T-helper 2 cell treated with Interferon-gamma antibody and Interleukin-4, amounts not matched to agents 5 μg/mL and 100 μg/mL, for 36 hours (primary cell): ENCODE results near the gene ADCY5.

Source experiments
- DNase-seq: peaks from one replicate; pipeline ENCODE4 v3.0.0; 2021; ENCODE audit warnings: low spot score
- H3K27ac Mint-ChIP-seq: one replicate; pipeline ENCODE4 v1.8.0; 2021; ENCODE audit warnings: mild to moderate bottlenecking, mixed read lengths
- H3K27me3 Mint-ChIP-seq: one replicate; pipeline ENCODE4 v1.8.0; 2021; ENCODE audit warnings: low read depth, mixed read lengths
- H3K36me3 Mint-ChIP-seq: one replicate; pipeline ENCODE4 v1.8.0; 2021; ENCODE audit warnings: low read depth, mixed read lengths
- H3K4me1 Mint-ChIP-seq: one replicate; pipeline ENCODE4 v1.8.0; 2021; ENCODE audit warnings: low read depth, mixed read lengths
- H3K4me3 Mint-ChIP-seq: one replicate; pipeline ENCODE4 v1.8.0; 2022; ENCODE audit warnings: mild to moderate bottlenecking, moderate library complexity, mixed read lengths
- H3K9me3 Mint-ChIP-seq: one replicate; pipeline ENCODE4 v1.8.0; 2021; ENCODE audit warnings: mixed read lengths

The ADCY5 gene

GRCh38 chr3:123343296-123344174, 105.4 kb downstream of the ADCY5 start:
- Mint-ChIP-seq H3K4me1 (peaks cover 8% of the 10 kb centered on the region), H3K27ac (no peak overlapping the region), H3K36me3 (no peaks in the 10 kb centered on the region), H3K4me3 (no peak overlapping the region), H3K27me3 (peaks cover 2% of the 10 kb centered on the region), H3K9me3 (no peaks in the 10 kb centered on the region)
- DNase-seq, result no peak

- no peak for DNase-seq
- H3K36me3 Mint-ChIP-seq, result no peaks in the 10 kb centered on the region
- H3K9me3 Mint-ChIP-seq, result no peaks in the 10 kb centered on the region
- no peak overlapping the region for H3K4me3 Mint-ChIP-seq
- H3K4me1 Mint-ChIP-seq, result peaks cover 8% of the 10 kb centered on the region
- H3K27ac Mint-ChIP-seq, result no peak overlapping the region
- H3K27me3 Mint-ChIP-seq, result no peaks in the 10 kb centered on the region
Observed at GRCh38 chr3:123342631-123343080, 106.2 kb downstream of the ADCY5 start.

- H3K27ac Mint-ChIP-seq, result no peak overlapping the region
- peaks cover 8% of the 10 kb centered on the region for H3K4me1 Mint-ChIP-seq
- no peak for DNase-seq
- H3K9me3 Mint-ChIP-seq, result no peaks in the 10 kb centered on the region
- no peaks in the 10 kb centered on the region for H3K27me3 Mint-ChIP-seq
- no peaks in the 10 kb centered on the region for H3K36me3 Mint-ChIP-seq
- no peak overlapping the region for H3K4me3 Mint-ChIP-seq
Observed at GRCh38 chr3:123341871-123342630, 106.8 kb downstream of the ADCY5 start.

- Mint-ChIP-seq H3K36me3 (no peaks in the 10 kb centered on the region), H3K27me3 (no peaks in the 10 kb centered on the region), H3K27ac (no peak overlapping the region), H3K4me1 (peaks cover 8% of the 10 kb centered on the region), H3K9me3 (no peaks in the 10 kb centered on the region), H3K4me3 (no peak overlapping the region)
- DNase-seq, result no peak
Observed at GRCh38 chr3:123340336-123340735, 108.6 kb downstream of the ADCY5 start.

GRCh38 chr3:123339302-123339701, 109.6 kb downstream of the ADCY5 start:
- Mint-ChIP-seq H3K36me3 (no peaks in the 10 kb centered on the region), H3K4me3 (no peak overlapping the region), H3K4me1 (peaks cover 8% of the 10 kb centered on the region), H3K27ac (no peak overlapping the region), H3K9me3 (no peaks in the 10 kb centered on the region), H3K27me3 (no peaks in the 10 kb centered on the region)
- no peak for DNase-seq

GRCh38 chr3:123338620-123339061, 110.2 kb downstream of the ADCY5 start:
- Mint-ChIP-seq H3K4me1 (peaks cover 5% of the 10 kb centered on the region), H3K27me3 (no peaks in the 10 kb centered on the region), H3K36me3 (no peaks in the 10 kb centered on the region), H3K4me3 (no peak overlapping the region), H3K9me3 (no peaks in the 10 kb centered on the region), H3K27ac (no peak overlapping the region)
- DNase-seq, result no peak

GRCh38 chr3:123337948-123338619, 110.8 kb downstream of the ADCY5 start:
- peaks cover 5% of the 10 kb centered on the region for H3K4me1 Mint-ChIP-seq
- no peak for DNase-seq
- no peak overlapping the region for H3K27ac Mint-ChIP-seq
- H3K9me3 Mint-ChIP-seq, result no peaks in the 10 kb centered on the region
- no peaks in the 10 kb centered on the region for H3K36me3 Mint-ChIP-seq
- no peak overlapping the region for H3K4me3 Mint-ChIP-seq
- H3K27me3 Mint-ChIP-seq, result no peaks in the 10 kb centered on the region

GRCh38 chr3:123337226-123337625, 111.7 kb downstream of the ADCY5 start:
- no peaks in the 10 kb centered on the region for H3K9me3 Mint-ChIP-seq
- no peak for DNase-seq
- peaks cover 5% of the 10 kb centered on the region for H3K4me1 Mint-ChIP-seq
- H3K27me3 Mint-ChIP-seq, result no peaks in the 10 kb centered on the region
- no peaks in the 10 kb centered on the region for H3K36me3 Mint-ChIP-seq
- H3K4me3 Mint-ChIP-seq, result no peak overlapping the region
- H3K27ac Mint-ChIP-seq, result no peak overlapping the region

- H3K4me1 Mint-ChIP-seq, result peaks cover 5% of the 10 kb centered on the region
- H3K27me3 Mint-ChIP-seq, result no peaks in the 10 kb centered on the region
- no peaks in the 10 kb centered on the region for H3K36me3 Mint-ChIP-seq
- H3K9me3 Mint-ChIP-seq, result no peaks in the 10 kb centered on the region
- no peak overlapping the region for H3K4me3 Mint-ChIP-seq
- no peak for DNase-seq
- no peak overlapping the region for H3K27ac Mint-ChIP-seq
Observed at GRCh38 chr3:123336441-123336851, 112.4 kb downstream of the ADCY5 start.

GRCh38 chr3:123336001-123336400, 112.9 kb downstream of the ADCY5 start:
- Mint-ChIP-seq H3K27ac (no peak overlapping the region), H3K36me3 (no peaks in the 10 kb centered on the region), H3K27me3 (no peaks in the 10 kb centered on the region), H3K9me3 (no peaks in the 10 kb centered on the region), H3K4me3 (no peak overlapping the region), H3K4me1 (peaks cover 5% of the 10 kb centered on the region)
- DNase-seq, result no peak

- H3K27me3 Mint-ChIP-seq, result no peaks in the 10 kb centered on the region
- H3K9me3 Mint-ChIP-seq, result no peaks in the 10 kb centered on the region
- H3K4me1 Mint-ChIP-seq, result peaks cover 5% of the 10 kb centered on the region
- no peaks in the 10 kb centered on the region for H3K36me3 Mint-ChIP-seq
- H3K27ac Mint-ChIP-seq, result no peak overlapping the region
- no peak for DNase-seq
- no peak overlapping the region for H3K4me3 Mint-ChIP-seq
Observed at GRCh38 chr3:123335007-123335670, 113.8 kb downstream of the ADCY5 start.

GRCh38 chr3:123334056-123334455, 114.8 kb downstream of the ADCY5 start:
- no peaks in the 10 kb centered on the region for H3K36me3 Mint-ChIP-seq
- no peaks in the 10 kb centered on the region for H3K27me3 Mint-ChIP-seq
- peaks cover 5% of the 10 kb centered on the region for H3K4me1 Mint-ChIP-seq
- DNase-seq, result no peak
- no peaks in the 10 kb centered on the region for H3K9me3 Mint-ChIP-seq
- no peak overlapping the region for H3K27ac Mint-ChIP-seq
- no peak overlapping the region for H3K4me3 Mint-ChIP-seq

GRCh38 chr3:123333401-123333800, 115.5 kb downstream of the ADCY5 start:
- no peak overlapping the region for H3K27ac Mint-ChIP-seq
- H3K4me3 Mint-ChIP-seq, result no peak overlapping the region
- H3K4me1 Mint-ChIP-seq, result peaks cover 5% of the 10 kb centered on the region

More at GRCh38 chr3:123333401-123333800, 115.5 kb downstream of the ADCY5 start:
- Mint-ChIP-seq H3K9me3 (no peaks in the 10 kb centered on the region), H3K27me3 (no peaks in the 10 kb centered on the region), H3K36me3 (no peaks in the 10 kb centered on the region)
- DNase-seq, result no peak
